ENCODE measurements around the gene UBE2I. TPM values are rescaled to one million over a fixed set of nuclear protein-coding genes. Genes with fewer than 3 reads are reported as not detected.

Gene UBE2I
- 53.7 and 78.1 TPM in 2 replicates for total RNA-seq (2014; rRNA removed; shearing (Covaris generic); ENCODE audit: low replicate concordance)

GRCh38 chr16:1308977-1309885, at the start of gene UBE2I:
UBE2I (plus strand) TSS chr16:1309636; CDS start chr16:1314031, 4,395 bp downstream.
- Histone ChIP-seq H3K27ac (ENCODE audit: low read length) (peak within 1 kb of the TSS; percentile 93), H3K27me3 (ENCODE audit: low read length) (no peaks in the 10 kb centered on the region), H3K9me3 (ENCODE audit: low read length) (no peaks in the 10 kb centered on the region), H3K9ac (ENCODE audit: low read length) (peak within 1 kb of the TSS; percentile 99), H3K4me1 (ENCODE audit: low read length) (peaks cover 19% of the 10 kb centered on the region), H3K4me3 (ENCODE audit: low read length) (peak within 1 kb of the TSS; percentile 91), H3K36me3 (ENCODE audit: insufficient read depth, low read length) (peaks cover 13% of the 10 kb centered on the region; the same call in 1 of the 2 replicates), H3K4me2 (ENCODE audit: low read depth, low read length, poor library complexity, severe bottlenecking) (peak within 1 kb of the TSS; percentile 92), H3K79me2 (ENCODE audit: low read length) (peaks cover 43% of the 10 kb centered on the region), H3K9me2 (replicated peaks; ENCODE audit: insufficient read depth, low read length) (no peaks in the 10 kb centered on the region), H2AFZ (ENCODE audit: low read length) (peak within 1 kb of the TSS; percentile 99; the same call in 1 of the 2 replicates), H4K20me1 (ENCODE audit: insufficient read depth, low read depth, low read length) (peaks cover 41% of the 10 kb centered on the region)
- DNase-seq, result peak; percentile 99

- no peaks in the 10 kb centered on the region for H3K79me2 ChIP-seq (ENCODE audit: low read length)
- H3K4me1 ChIP-seq (ENCODE audit: low read length), result peaks cover 26% of the 10 kb centered on the region
- peaks cover 13% of the 10 kb centered on the region; the same call in 1 of the 2 replicates for H4K20me1 ChIP-seq (ENCODE audit: insufficient read depth, low read depth, low read length)
- H3K36me3 ChIP-seq (ENCODE audit: insufficient read depth, low read length), result no peaks in the 10 kb centered on the region
- no peaks in the 10 kb centered on the region for H3K9me3 ChIP-seq (ENCODE audit: low read length)
- no peak overlapping the region for H3K27ac ChIP-seq (ENCODE audit: low read length)
- no peak for DNase-seq
- no peak overlapping the region for H3K4me2 ChIP-seq (ENCODE audit: low read depth, low read length, poor library complexity, severe bottlenecking)
- no peaks in the 10 kb centered on the region for H3K27me3 ChIP-seq (ENCODE audit: low read length)
- H3K9ac ChIP-seq (ENCODE audit: low read length), result no peak overlapping the region
- H3K4me3 ChIP-seq (ENCODE audit: low read length), result no peak overlapping the region
- no peak overlapping the region for H2AFZ ChIP-seq (ENCODE audit: low read length)
- H3K9me2 ChIP-seq (replicated peaks; ENCODE audit: insufficient read depth, low read length), result no peaks in the 10 kb centered on the region
Measured at GRCh38 chr16:1259760-1260068, 49.7 kb upstream of the UBE2I start.

- Histone ChIP-seq H3K27ac (ENCODE audit: low read length) (no peak overlapping the region), H3K4me1 (ENCODE audit: low read length) (peaks cover 23% of the 10 kb centered on the region), H4K20me1 (ENCODE audit: insufficient read depth, low read depth, low read length) (peaks cover 13% of the 10 kb centered on the region; the same call in 1 of the 2 replicates), H3K9ac (ENCODE audit: low read length) (no peak overlapping the region), H3K36me3 (ENCODE audit: insufficient read depth, low read length) (no peaks in the 10 kb centered on the region), H2AFZ (ENCODE audit: low read length) (no peak overlapping the region), H3K4me2 (ENCODE audit: low read depth, low read length, poor library complexity, severe bottlenecking) (peak overlapping the region; percentile 23), H3K27me3 (ENCODE audit: low read length) (no peaks in the 10 kb centered on the region), H3K9me3 (ENCODE audit: low read length) (no peaks in the 10 kb centered on the region), H3K4me3 (ENCODE audit: low read length) (no peak overlapping the region), H3K79me2 (ENCODE audit: low read length) (no peaks in the 10 kb centered on the region), H3K9me2 (replicated peaks; ENCODE audit: insufficient read depth, low read length) (no peaks in the 10 kb centered on the region)
- no peak for DNase-seq
Measured at GRCh38 chr16:1260101-1260680, 49.2 kb upstream of the UBE2I start.

- peak; percentile 73 for DNase-seq
- H3K4me3 ChIP-seq (ENCODE audit: low read length), result no peak overlapping the region
- no peaks in the 10 kb centered on the region for H3K9me3 ChIP-seq (ENCODE audit: low read length)
- no peak overlapping the region for H2AFZ ChIP-seq (ENCODE audit: low read length)
- H3K27me3 ChIP-seq (ENCODE audit: low read length), result no peaks in the 10 kb centered on the region
- H3K9ac ChIP-seq (ENCODE audit: low read length), result no peak overlapping the region
- no peak overlapping the region for H3K27ac ChIP-seq (ENCODE audit: low read length)
- no peaks in the 10 kb centered on the region for H3K9me2 ChIP-seq (replicated peaks; ENCODE audit: insufficient read depth, low read length)
- peak overlapping the region; percentile 26 for H3K4me2 ChIP-seq (ENCODE audit: low read depth, low read length, poor library complexity, severe bottlenecking)
- H3K36me3 ChIP-seq (ENCODE audit: insufficient read depth, low read length), result no peaks in the 10 kb centered on the region
- H3K79me2 ChIP-seq (ENCODE audit: low read length), result no peaks in the 10 kb centered on the region
- peaks cover 13% of the 10 kb centered on the region; the same call in 1 of the 2 replicates for H4K20me1 ChIP-seq (ENCODE audit: insufficient read depth, low read depth, low read length)
- peaks cover 17% of the 10 kb centered on the region for H3K4me1 ChIP-seq (ENCODE audit: low read length)
Measured at GRCh38 chr16:1261131-1261892, 48.1 kb upstream of the UBE2I start.

GRCh38 chr16:1262210-1262845, 47.1 kb upstream of the UBE2I start:
- peaks cover 17% of the 10 kb centered on the region for H3K4me1 ChIP-seq (ENCODE audit: low read length)
- H3K9me3 ChIP-seq (ENCODE audit: low read length), result no peaks in the 10 kb centered on the region
- H3K36me3 ChIP-seq (ENCODE audit: insufficient read depth, low read length), result no peaks in the 10 kb centered on the region
- no peak overlapping the region for H3K4me3 ChIP-seq (ENCODE audit: low read length)
- H3K9me2 ChIP-seq (replicated peaks; ENCODE audit: insufficient read depth, low read length), result no peaks in the 10 kb centered on the region
- H2AFZ ChIP-seq (ENCODE audit: low read length), result no peak overlapping the region
- no peak for DNase-seq
- H4K20me1 ChIP-seq (ENCODE audit: insufficient read depth, low read depth, low read length), result peaks cover 7% of the 10 kb centered on the region; the same call in 1 of the 2 replicates
- no peaks in the 10 kb centered on the region for H3K27me3 ChIP-seq (ENCODE audit: low read length)
- no peak overlapping the region for H3K27ac ChIP-seq (ENCODE audit: low read length)
- no peak overlapping the region for H3K4me2 ChIP-seq (ENCODE audit: low read depth, low read length, poor library complexity, severe bottlenecking)
- no peaks in the 10 kb centered on the region for H3K79me2 ChIP-seq (ENCODE audit: low read length)
- no peak overlapping the region for H3K9ac ChIP-seq (ENCODE audit: low read length)

GRCh38 chr16:1262846-1263221, 46.6 kb upstream of the UBE2I start:
- Histone ChIP-seq H3K9ac (ENCODE audit: low read length) (no peak overlapping the region), H3K9me3 (ENCODE audit: low read length) (no peaks in the 10 kb centered on the region), H4K20me1 (ENCODE audit: insufficient read depth, low read depth, low read length) (peaks cover 5% of the 10 kb centered on the region; the same call in 1 of the 2 replicates), H3K9me2 (replicated peaks; ENCODE audit: insufficient read depth, low read length) (no peaks in the 10 kb centered on the region), H3K4me3 (ENCODE audit: low read length) (no peak overlapping the region), H2AFZ (ENCODE audit: low read length) (no peak overlapping the region), H3K4me2 (ENCODE audit: low read depth, low read length, poor library complexity, severe bottlenecking) (no peak overlapping the region), H3K4me1 (ENCODE audit: low read length) (peaks cover 17% of the 10 kb centered on the region), H3K36me3 (ENCODE audit: insufficient read depth, low read length) (no peaks in the 10 kb centered on the region), H3K27me3 (ENCODE audit: low read length) (no peaks in the 10 kb centered on the region), H3K79me2 (ENCODE audit: low read length) (no peaks in the 10 kb centered on the region), H3K27ac (ENCODE audit: low read length) (no peak overlapping the region)
- no peak for DNase-seq

- Histone ChIP-seq H3K4me2 (ENCODE audit: low read depth, low read length, poor library complexity, severe bottlenecking) (no peak overlapping the region), H3K4me3 (ENCODE audit: low read length) (no peak overlapping the region), H3K79me2 (ENCODE audit: low read length) (no peaks in the 10 kb centered on the region), H3K9ac (ENCODE audit: low read length) (no peak overlapping the region), H3K36me3 (ENCODE audit: insufficient read depth, low read length) (no peaks in the 10 kb centered on the region), H3K4me1 (ENCODE audit: low read length) (peaks cover 17% of the 10 kb centered on the region), H3K27ac (ENCODE audit: low read length) (no peak overlapping the region), H3K9me3 (ENCODE audit: low read length) (no peaks in the 10 kb centered on the region), H3K27me3 (ENCODE audit: low read length) (no peaks in the 10 kb centered on the region), H2AFZ (ENCODE audit: low read length) (no peak overlapping the region), H3K9me2 (replicated peaks; ENCODE audit: insufficient read depth, low read length) (no peaks in the 10 kb centered on the region), H4K20me1 (ENCODE audit: insufficient read depth, low read depth, low read length) (peaks cover 5% of the 10 kb centered on the region; the same call in 1 of the 2 replicates)
- no peak for DNase-seq
Measured at GRCh38 chr16:1263591-1264344, 45.7 kb upstream of the UBE2I start.
